ENCODE results near the gene BIN2. TPM values are rescaled to one million over a fixed set of nuclear protein-coding genes. Genes with fewer than 3 reads are reported as not detected.
A peak's percentile ranks its signal among the peaks of the same experiment; 100 is the strongest.

Gene BIN2
- polyA plus RNA-seq, 2 of the 4 experiments (the other 2 are of a cell fraction) = 0.08 to 0.57 TPM

- no peak for TF ChIP-seq ELK1 (IDR thresholded peaks at IDR 0.05; ENCODE audit: low read depth, low read length)
- TF ChIP-seq ZC3H11A (IDR thresholded peaks at IDR 0.05) = no peak
- TF ChIP-seq ZNF302 (CRISPR knock-in tag; IDR thresholded peaks at IDR 0.05) = no peak
- TF ChIP-seq RCOR1 (IDR thresholded peaks at IDR 0.05; ENCODE audit: low read depth, low read length) = no peak
These were observed 59.0 kb downstream of the BIN2 start (continued) for GRCh38 chr12:51265024-51265423.

DNA sequence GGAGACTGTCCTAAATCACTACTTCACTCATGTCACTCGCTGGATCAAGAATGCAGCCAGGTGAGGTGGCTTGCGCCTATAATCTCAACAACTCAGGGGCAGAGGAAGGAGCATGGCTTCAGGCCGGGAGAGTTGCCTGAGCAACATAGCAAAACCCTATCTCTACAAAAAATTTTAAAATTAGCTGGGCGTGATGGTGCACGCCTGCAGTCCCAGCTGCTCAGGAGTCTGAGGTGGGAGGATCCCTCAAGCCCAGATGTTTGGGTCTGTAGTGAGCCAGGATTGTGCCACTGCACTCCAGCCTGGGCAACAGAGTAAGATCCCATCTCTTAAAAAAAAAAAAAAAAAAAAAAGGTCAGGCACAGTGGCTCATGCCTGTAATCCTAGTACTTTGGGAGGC lies 59.7 kb downstream of the BIN2 start:
- ATAC-seq = no peak
- no peak for DNase-seq (ENCODE audit: low read depth in 1 of 2, low spot score in 1 of 2)
- Histone ChIP-seq H3K4me2 (no peak overlapping the region), H3K27ac (no peak overlapping the region), H3K4me3 (no peak overlapping the region), H3K9me3 (no peaks in the 10 kb centered on the region), H3K4me1 (peaks cover 13% of the 10 kb centered on the region)
- POLR2A ChIA-PET = no interaction called here
- CTCF ChIA-PET = interaction anchor here (0.7 to 5.8 kb wide), 5 partner anchors 9 to 87 kb away, joined by 3 to 120 read pairs (median 17); partner anchors contain the start of gene POU6F1
- FAIRE-seq = no peak
- 99% methylated on average over 5 of the region's 5 CpGs for WGBS (ENCODE audit: missing lambda C conversion rate)
- TF ChIP-seq BCL3 (IDR thresholded peaks at IDR 0.05) = no peak
- TF ChIP-seq KDM5A (IDR thresholded peaks at IDR 0.05) = no peak
- TF ChIP-seq RFX5 (IDR thresholded peaks at IDR 0.05) = no peak
- no peak for TF ChIP-seq ZFP36 (IDR thresholded peaks at IDR 0.05; ENCODE audit: borderline replicate concordance, partially characterized antibody)
- TF ChIP-seq GATA3 (IDR thresholded peaks at IDR 0.05; ENCODE audit: borderline replicate concordance) = no peak
- no peak for TF ChIP-seq EP300 (IDR thresholded peaks at IDR 0.05)
- no peak for TF ChIP-seq NR3C1 (IDR thresholded peaks at IDR 0.05)
- TF ChIP-seq, protein P1, sequence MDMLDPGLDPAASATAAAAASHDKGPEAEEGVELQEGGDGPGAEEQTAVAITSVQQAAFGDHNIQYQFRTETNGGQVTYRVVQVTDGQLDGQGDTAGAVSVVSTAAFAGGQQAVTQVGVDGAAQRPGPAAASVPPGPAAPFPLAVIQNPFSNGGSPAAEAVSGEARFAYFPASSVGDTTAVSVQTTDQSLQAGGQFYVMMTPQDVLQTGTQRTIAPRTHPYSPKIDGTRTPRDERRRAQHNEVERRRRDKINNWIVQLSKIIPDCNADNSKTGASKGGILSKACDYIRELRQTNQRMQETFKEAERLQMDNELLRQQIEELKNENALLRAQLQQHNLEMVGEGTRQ (IDR thresholded peaks at IDR 0.05) = no peak
- no peak for TF ChIP-seq BHLHE40 (IDR thresholded peaks at IDR 0.05; ENCODE audit: low read depth, low read length)
- TF ChIP-seq ZNF302 (CRISPR knock-in tag; IDR thresholded peaks at IDR 0.05) = no peak
- no peak for TF ChIP-seq EHMT2 (IDR thresholded peaks at IDR 0.05; ENCODE audit: low read depth)
- no peak for TF ChIP-seq HEYL (CRISPR knock-in tag; IDR thresholded peaks at IDR 0.05)
- no peak for TF ChIP-seq ESRRA (IDR thresholded peaks at IDR 0.05; ENCODE audit: borderline replicate concordance, low read length)
- no peak for TF ChIP-seq CTCF (IDR thresholded peaks at IDR 0.05)
- TF ChIP-seq RCOR1 (IDR thresholded peaks at IDR 0.05; ENCODE audit: low read depth, low read length) = no peak
- TF ChIP-seq NPAS2 (CRISPR knock-in tag; IDR thresholded peaks at IDR 0.05; ENCODE audit: borderline replicate concordance) = no peak
- TF ChIP-seq KDM1A (IDR thresholded peaks at IDR 0.05; ENCODE audit: low read depth) = no peak
- TF ChIP-seq EHF (CRISPR knock-in tag; IDR thresholded peaks at IDR 0.05) = no peak

GRCh38 chr12:51263341-51263740 lies 60.6 kb downstream of the BIN2 start:
- DNase-seq (ENCODE audit: low read depth in 1 of 2, low spot score in 1 of 2) (no peak), FAIRE-seq (no peak), ATAC-seq (no peak)
- Histone ChIP-seq H3K9me3 (no peaks in the 10 kb centered on the region), H3K4me1 (peaks cover 13% of the 10 kb centered on the region), H3K27ac (peak overlapping the region in 1 of 2 experiments; percentile 44; a peak in 3 of 6 replicates), H3K4me2 (peak overlapping the region; percentile 61), H3K4me3 (no peak overlapping the region)
- ChIA-PET POLR2A (interaction anchor here (1.3 kb wide), 1 partner anchor 25 kb away, joined by 3 read pairs; the partner anchor contains the start of gene DAZAP2), CTCF (interaction anchor here (0.6 to 5.8 kb wide), 18 partner anchors 7 to 103 kb away, joined by 3 to 120 read pairs (median 4); partner anchors contain the start of genes DAZAP2, POU6F1 and SMAGP)
- WGBS (ENCODE audit: missing lambda C conversion rate) = 94% methylated on average over 3 of the region's 3 CpGs
- no peak for TF ChIP-seq JUNB (IDR thresholded peaks at IDR 0.05)
- no peak for TF ChIP-seq EHF (CRISPR knock-in tag; IDR thresholded peaks at IDR 0.05)
- TF ChIP-seq, protein P2, sequence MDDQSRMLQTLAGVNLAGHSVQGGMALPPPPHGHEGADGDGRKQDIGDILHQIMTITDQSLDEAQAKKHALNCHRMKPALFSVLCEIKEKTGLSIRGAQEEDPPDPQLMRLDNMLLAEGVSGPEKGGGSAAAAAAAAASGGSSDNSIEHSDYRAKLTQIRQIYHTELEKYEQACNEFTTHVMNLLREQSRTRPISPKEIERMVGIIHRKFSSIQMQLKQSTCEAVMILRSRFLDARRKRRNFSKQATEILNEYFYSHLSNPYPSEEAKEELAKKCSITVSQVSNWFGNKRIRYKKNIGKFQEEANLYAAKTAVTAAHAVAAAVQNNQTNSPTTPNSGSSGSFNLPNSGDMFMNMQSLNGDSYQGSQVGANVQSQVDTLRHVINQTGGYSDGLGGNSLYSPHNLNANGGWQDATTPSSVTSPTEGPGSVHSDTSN (IDR thresholded peaks at IDR 0.05) = no peak
- TF ChIP-seq ZC3H11A (IDR thresholded peaks at IDR 0.05) = no peak
- TF ChIP-seq RARB (CRISPR knock-in tag; IDR thresholded peaks at IDR 0.05) = no peak
- TF ChIP-seq, protein P1 (IDR thresholded peaks at IDR 0.05) = no peak
- TF ChIP-seq ZNF302 (CRISPR knock-in tag; IDR thresholded peaks at IDR 0.05) = no peak
- TF ChIP-seq TFCP2L1 (CRISPR knock-in tag; IDR thresholded peaks at IDR 0.05) = no peak
- no peak for TF ChIP-seq E2F6 (IDR thresholded peaks at IDR 0.05; ENCODE audit: borderline replicate concordance, low read depth)
- TF ChIP-seq HOXB5 (CRISPR knock-in tag; IDR thresholded peaks at IDR 0.05) = no peak
- no peak for TF ChIP-seq EP300 (IDR thresholded peaks at IDR 0.05)
